ENCODE data around the gene CASK. TPM values are rescaled to one million over a fixed set of nuclear protein-coding genes. Genes with fewer than 3 reads are reported as not detected.

Gene CASK
- total RNA-seq, 1 experiment from 2014 or later = 33.5 TPM

GRCh38 chrX:41737065-41737464, 186.3 kb downstream of the CASK start:
- BruUV-seq (replicated peaks) = no TSS peak
- POLR2A ChIA-PET (ENCODE audit: low non-redundant PET) = no interaction called here

GRCh38 chrX:41734530-41734929, 188.8 kb downstream of the CASK start:
- no peaks in the 10 kb centered on the region for H3K36me3 ChIP-seq (ENCODE audit: insufficient read depth, low read length, poor library complexity, severe bottlenecking)
- CTCF ChIA-PET = no interaction called here
- TF ChIP-seq EZH2 (IDR thresholded peaks at IDR 0.05; ENCODE audit: borderline replicate concordance, low read depth, low read length, poor library complexity, severe bottlenecking) (no peak), CTCF (conservative IDR thresholded peaks at IDR 0.05; ENCODE audit: low read depth, low read length) (peak; percentile 57)
- H3K4me1 ChIP-seq (ENCODE audit: insufficient read depth, low read length, poor library complexity, severe bottlenecking) = no peaks in the 10 kb centered on the region
- H3K9me3 ChIP-seq (ENCODE audit: low read depth, low read length, poor library complexity, severe bottlenecking) = no peaks in the 10 kb centered on the region
- intact Hi-C loops (cut with micrococcal nuclease; ENCODE audit: unreplicated experiment) = loop anchor here (10.0 kb wide), 1 partner anchor 180 kb away; no protein-coding TSS in a partner anchor
- POLR2A ChIA-PET (ENCODE audit: low non-redundant PET) = no interaction called here
- peaks cover 9% of the 10 kb centered on the region for H3K27me3 ChIP-seq (replicated peaks; ENCODE audit: insufficient read depth, low read depth, low read length, poor library complexity)
- no TSS peak for BruUV-seq (replicated peaks)
- H3K27ac ChIP-seq (ENCODE audit: low read depth, low read length, poor library complexity, severe bottlenecking) = no peak overlapping the region
- peak; percentile 65 for DNase-seq (ENCODE audit: low spot score)
- no peak overlapping the region for H3K4me3 ChIP-seq (ENCODE audit: low read depth, low read length, poor library complexity, severe bottlenecking)

More at GRCh38 chrX:41737065-41737464, 186.3 kb downstream of the CASK start:
- H3K27me3 ChIP-seq (replicated peaks; ENCODE audit: insufficient read depth, low read depth, low read length, poor library complexity) = peaks cover 9% of the 10 kb centered on the region
- no peaks in the 10 kb centered on the region for H3K9me3 ChIP-seq (ENCODE audit: low read depth, low read length, poor library complexity, severe bottlenecking)
- no peaks in the 10 kb centered on the region for H3K36me3 ChIP-seq (ENCODE audit: insufficient read depth, low read length, poor library complexity, severe bottlenecking)
- no peak for DNase-seq (ENCODE audit: low spot score)
- TF ChIP-seq EZH2 (IDR thresholded peaks at IDR 0.05; ENCODE audit: borderline replicate concordance, low read depth, low read length, poor library complexity, severe bottlenecking) (no peak), CTCF (conservative IDR thresholded peaks at IDR 0.05; ENCODE audit: low read depth, low read length) (no peak)
- no peak overlapping the region for H3K27ac ChIP-seq (ENCODE audit: low read depth, low read length, poor library complexity, severe bottlenecking)
- H3K4me1 ChIP-seq (ENCODE audit: insufficient read depth, low read length, poor library complexity, severe bottlenecking) = no peaks in the 10 kb centered on the region
- CTCF ChIA-PET = interaction anchor here (0.6 kb wide), 1 partner anchor 59 kb away, joined by 3 read pairs; no protein-coding TSS in a partner anchor
- no peak overlapping the region for H3K4me3 ChIP-seq (ENCODE audit: low read depth, low read length, poor library complexity, severe bottlenecking)
- intact Hi-C loops (cut with micrococcal nuclease; ENCODE audit: unreplicated experiment) = loop anchor here (10.0 kb wide), 1 partner anchor 182 kb away; no protein-coding TSS in a partner anchor

- Histone ChIP-seq H3K27me3 (replicated peaks; ENCODE audit: insufficient read depth, low read depth, low read length, poor library complexity) (peaks cover 5% of the 10 kb centered on the region), H3K4me1 (ENCODE audit: insufficient read depth, low read length, poor library complexity, severe bottlenecking) (no peaks in the 10 kb centered on the region), H3K9me3 (ENCODE audit: low read depth, low read length, poor library complexity, severe bottlenecking) (no peaks in the 10 kb centered on the region), H3K36me3 (ENCODE audit: insufficient read depth, low read length, poor library complexity, severe bottlenecking) (no peaks in the 10 kb centered on the region), H3K27ac (ENCODE audit: low read depth, low read length, poor library complexity, severe bottlenecking) (no peak overlapping the region), H3K4me3 (ENCODE audit: low read depth, low read length, poor library complexity, severe bottlenecking) (no peak overlapping the region)
- no peak for DNase-seq (ENCODE audit: low spot score)
- intact Hi-C loops (cut with micrococcal nuclease; ENCODE audit: unreplicated experiment) = loop anchor here (10.0 kb wide), 1 partner anchor 179 kb away; no protein-coding TSS in a partner anchor
- ChIA-PET POLR2A (ENCODE audit: low non-redundant PET) (no interaction called here), CTCF (no interaction called here)
- BruUV-seq (replicated peaks) = no TSS peak
- TF ChIP-seq EZH2 (IDR thresholded peaks at IDR 0.05; ENCODE audit: borderline replicate concordance, low read depth, low read length, poor library complexity, severe bottlenecking) (no peak), CTCF (conservative IDR thresholded peaks at IDR 0.05; ENCODE audit: low read depth, low read length) (no peak)
These were observed 189.4 kb downstream of the CASK start for GRCh38 chrX:41733939-41734338.

All from A673 (cell line).